Measurements from ENCODE around the gene ITGA1.

DNA sequence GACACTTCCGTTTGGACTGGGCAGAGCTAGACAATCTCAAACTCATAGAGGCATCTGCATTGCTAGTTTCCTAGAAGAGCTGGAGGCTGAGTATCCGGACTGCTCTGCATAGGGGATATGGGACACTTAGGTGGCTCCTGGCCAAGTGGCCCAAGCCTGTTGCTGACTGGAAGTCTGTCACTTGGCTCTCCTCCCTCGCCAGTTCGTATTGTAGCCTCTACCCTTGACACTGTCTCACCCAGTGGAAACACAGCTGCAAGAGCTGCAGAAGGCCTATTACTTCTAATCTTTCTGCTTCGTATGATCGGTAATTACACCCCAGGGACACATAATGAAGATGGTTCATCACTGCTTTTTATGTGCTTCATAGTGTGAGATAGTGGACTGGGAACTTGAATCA, 34.7 kb downstream of the ITGA1 start:
- TF ChIP-seq, protein P1, sequence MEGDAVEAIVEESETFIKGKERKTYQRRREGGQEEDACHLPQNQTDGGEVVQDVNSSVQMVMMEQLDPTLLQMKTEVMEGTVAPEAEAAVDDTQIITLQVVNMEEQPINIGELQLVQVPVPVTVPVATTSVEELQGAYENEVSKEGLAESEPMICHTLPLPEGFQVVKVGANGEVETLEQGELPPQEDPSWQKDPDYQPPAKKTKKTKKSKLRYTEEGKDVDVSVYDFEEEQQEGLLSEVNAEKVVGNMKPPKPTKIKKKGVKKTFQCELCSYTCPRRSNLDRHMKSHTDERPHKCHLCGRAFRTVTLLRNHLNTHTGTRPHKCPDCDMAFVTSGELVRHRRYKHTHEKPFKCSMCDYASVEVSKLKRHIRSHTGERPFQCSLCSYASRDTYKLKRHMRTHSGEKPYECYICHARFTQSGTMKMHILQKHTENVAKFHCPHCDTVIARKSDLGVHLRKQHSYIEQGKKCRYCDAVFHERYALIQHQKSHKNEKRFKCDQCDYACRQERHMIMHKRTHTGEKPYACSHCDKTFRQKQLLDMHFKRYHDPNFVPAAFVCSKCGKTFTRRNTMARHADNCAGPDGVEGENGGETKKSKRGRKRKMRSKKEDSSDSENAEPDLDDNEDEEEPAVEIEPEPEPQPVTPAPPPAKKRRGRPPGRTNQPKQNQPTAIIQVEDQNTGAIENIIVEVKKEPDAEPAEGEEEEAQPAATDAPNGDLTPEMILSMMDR (IDR thresholded peaks at IDR 0.05), result no peak
- TF ChIP-seq POLR2A (IDR thresholded peaks at IDR 0.05), result no peak
